Measurements from ENCODE around the gene KLRG1.

DNA sequence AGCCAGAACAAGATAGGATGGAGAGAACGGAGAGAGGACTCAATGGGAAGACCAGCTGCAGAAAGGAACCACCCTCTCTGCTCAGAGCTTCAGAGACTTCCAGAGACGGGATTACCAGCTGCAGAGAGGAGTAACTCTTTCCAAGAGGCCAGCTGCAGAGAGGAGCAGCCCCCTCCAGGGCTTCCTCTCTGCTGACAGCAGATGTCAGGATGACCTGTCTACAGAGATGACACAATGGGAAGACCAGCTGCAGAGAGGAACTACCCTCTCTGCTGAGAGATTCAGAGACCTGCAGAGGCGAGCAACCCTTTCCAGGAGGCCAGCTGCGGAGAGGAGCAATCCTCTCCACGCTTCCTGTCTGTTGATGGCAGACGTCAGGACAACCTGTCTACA is 61.8 kb downstream of the KLRG1 start:
- TF ChIP-seq POLR2A (IDR thresholded peaks at IDR 0.05; ENCODE audit: low read length), result no peak
- TF ChIP-seq GATA1 (IDR thresholded peaks at IDR 0.05; ENCODE audit: low read depth, low read length), result no peak

Measured in erythroblast (primary cell).